ENCODE measurements around the gene LRRC36.

The LRRC36 gene

DNA sequence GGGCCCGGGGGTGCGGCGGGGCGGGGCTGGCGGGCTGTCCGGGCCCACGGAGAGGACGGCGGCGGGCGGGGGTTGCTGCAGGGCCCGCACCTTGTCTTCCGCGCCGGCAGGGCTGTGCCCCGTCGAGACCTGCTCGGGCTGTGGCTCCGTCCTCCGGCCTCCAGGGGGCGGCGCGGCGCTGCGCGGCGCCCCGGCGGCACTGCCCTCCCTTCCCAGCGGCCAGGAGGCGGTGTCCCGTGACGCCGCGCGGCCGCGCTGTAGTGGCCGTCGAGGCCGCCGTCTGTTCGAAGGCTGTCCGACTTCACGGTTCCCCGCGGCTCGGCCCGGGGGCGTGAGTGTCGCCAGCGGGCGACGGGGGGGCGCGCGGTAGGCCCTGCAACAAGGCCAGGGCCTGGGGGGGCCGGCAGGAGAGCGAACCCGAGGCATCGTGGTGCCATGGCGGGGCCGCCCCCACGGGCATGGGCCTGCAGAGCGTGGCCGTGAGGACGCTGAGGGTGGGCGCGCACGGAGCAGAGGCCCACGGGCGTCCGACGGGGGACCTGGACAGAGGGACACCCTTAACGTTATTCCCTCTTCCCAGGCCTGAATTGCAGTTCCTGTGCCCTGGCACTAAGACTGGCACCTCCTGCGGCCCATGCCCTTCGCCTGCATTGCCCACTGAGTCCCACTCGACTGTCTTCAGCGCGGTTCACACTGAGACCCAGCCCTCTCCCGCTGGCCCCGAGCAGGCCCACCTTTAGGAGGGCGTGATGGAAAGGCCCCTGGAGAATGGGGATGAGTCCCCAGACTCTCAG, 47.1 kb upstream of the LRRC36 start, which contains the start of gene PLEKHG4:
PLEKHG4 (plus strand) TSS at position 237 of the 794 bp plus-strand sequence; CDS start at position 750, 513 bp downstream.
- Histone ChIP-seq H3K4me3 (replicated peaks; ENCODE audit: insufficient read depth, low read length) (peak within 1 kb of the TSS; percentile 46), H3K27me3 (ENCODE audit: insufficient read depth, poor library complexity, severe bottlenecking) (no peaks in the 10 kb centered on the region), H3K27ac (replicated peaks) (peak within 1 kb of the TSS; percentile 72)
- DNase-seq (ENCODE audit: low read depth in 1 of 2, low spot score in 1 of 2) = peak; percentile 67 to 76
- TF ChIP-seq POLR2AphosphoS5 (IDR thresholded peaks at IDR 0.05; ENCODE audit: low read depth) = peak; percentile 52; the same call in 1 of the 2 replicates
- TF ChIP-seq, protein P1, sequence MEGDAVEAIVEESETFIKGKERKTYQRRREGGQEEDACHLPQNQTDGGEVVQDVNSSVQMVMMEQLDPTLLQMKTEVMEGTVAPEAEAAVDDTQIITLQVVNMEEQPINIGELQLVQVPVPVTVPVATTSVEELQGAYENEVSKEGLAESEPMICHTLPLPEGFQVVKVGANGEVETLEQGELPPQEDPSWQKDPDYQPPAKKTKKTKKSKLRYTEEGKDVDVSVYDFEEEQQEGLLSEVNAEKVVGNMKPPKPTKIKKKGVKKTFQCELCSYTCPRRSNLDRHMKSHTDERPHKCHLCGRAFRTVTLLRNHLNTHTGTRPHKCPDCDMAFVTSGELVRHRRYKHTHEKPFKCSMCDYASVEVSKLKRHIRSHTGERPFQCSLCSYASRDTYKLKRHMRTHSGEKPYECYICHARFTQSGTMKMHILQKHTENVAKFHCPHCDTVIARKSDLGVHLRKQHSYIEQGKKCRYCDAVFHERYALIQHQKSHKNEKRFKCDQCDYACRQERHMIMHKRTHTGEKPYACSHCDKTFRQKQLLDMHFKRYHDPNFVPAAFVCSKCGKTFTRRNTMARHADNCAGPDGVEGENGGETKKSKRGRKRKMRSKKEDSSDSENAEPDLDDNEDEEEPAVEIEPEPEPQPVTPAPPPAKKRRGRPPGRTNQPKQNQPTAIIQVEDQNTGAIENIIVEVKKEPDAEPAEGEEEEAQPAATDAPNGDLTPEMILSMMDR (IDR thresholded peaks at IDR 0.05; ENCODE audit: insufficient read depth, low read length) = peak; percentile 39
- no peak for TF ChIP-seq SPI1 (IDR thresholded peaks at IDR 0.05; ENCODE audit: borderline replicate concordance, low read depth)
- TF ChIP-seq GABPA (IDR thresholded peaks at IDR 0.05; ENCODE audit: low read depth) = no peak

DNA sequence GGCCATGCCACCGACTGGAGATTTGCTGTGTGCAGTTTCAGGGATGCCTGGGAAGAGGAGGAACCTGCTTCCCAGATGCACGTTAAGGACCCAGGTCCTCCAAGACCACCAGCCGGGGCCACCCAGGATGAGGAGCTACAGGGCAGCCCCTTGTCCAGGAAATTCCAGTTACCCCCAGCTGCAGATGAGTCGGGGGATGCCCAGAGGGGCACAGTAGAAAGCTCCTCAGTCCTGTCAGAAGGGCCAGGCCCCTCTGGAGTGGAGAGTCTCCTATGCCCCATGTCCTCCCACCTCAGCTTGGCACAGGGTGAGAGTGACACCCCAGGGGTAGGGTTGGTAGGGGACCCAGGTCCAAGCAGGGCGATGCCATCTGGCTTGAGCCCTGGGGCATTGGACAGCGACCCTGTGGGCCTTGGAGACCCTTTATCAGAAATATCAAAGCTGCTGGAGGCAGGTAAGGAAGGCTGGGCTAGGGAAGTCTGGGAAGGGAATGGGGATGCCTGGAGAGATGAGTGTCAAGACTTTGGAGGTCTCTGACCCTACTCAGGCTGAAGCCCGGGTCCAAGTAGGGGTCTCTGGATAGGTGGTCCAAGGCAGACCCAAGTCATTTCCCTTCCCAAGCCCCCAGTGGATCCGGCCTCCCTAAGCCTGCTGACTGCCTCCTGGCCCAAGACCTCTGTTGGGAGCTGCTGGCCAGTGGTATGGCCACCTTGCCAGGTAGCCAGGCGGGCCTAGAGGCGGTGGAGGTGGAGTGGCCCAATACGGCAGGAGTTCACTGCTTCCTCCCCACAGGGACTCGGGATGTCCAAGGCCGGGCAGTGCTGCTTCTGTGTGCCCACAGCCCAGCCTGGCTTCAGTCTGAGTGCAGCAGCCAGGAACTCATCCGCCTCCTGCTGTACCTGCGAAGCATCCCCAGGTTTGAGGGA, 46.3 kb upstream of the LRRC36 start:
- Histone ChIP-seq H3K27me3 (ENCODE audit: insufficient read depth, poor library complexity, severe bottlenecking) (no peaks in the 10 kb centered on the region), H3K27ac (replicated peaks) (no peak overlapping the region), H3K4me3 (replicated peaks; ENCODE audit: insufficient read depth, low read length) (no peak overlapping the region)
- TF ChIP-seq, protein P1 (IDR thresholded peaks at IDR 0.05; ENCODE audit: insufficient read depth, low read length) = no peak
- TF ChIP-seq, protein P2, sequence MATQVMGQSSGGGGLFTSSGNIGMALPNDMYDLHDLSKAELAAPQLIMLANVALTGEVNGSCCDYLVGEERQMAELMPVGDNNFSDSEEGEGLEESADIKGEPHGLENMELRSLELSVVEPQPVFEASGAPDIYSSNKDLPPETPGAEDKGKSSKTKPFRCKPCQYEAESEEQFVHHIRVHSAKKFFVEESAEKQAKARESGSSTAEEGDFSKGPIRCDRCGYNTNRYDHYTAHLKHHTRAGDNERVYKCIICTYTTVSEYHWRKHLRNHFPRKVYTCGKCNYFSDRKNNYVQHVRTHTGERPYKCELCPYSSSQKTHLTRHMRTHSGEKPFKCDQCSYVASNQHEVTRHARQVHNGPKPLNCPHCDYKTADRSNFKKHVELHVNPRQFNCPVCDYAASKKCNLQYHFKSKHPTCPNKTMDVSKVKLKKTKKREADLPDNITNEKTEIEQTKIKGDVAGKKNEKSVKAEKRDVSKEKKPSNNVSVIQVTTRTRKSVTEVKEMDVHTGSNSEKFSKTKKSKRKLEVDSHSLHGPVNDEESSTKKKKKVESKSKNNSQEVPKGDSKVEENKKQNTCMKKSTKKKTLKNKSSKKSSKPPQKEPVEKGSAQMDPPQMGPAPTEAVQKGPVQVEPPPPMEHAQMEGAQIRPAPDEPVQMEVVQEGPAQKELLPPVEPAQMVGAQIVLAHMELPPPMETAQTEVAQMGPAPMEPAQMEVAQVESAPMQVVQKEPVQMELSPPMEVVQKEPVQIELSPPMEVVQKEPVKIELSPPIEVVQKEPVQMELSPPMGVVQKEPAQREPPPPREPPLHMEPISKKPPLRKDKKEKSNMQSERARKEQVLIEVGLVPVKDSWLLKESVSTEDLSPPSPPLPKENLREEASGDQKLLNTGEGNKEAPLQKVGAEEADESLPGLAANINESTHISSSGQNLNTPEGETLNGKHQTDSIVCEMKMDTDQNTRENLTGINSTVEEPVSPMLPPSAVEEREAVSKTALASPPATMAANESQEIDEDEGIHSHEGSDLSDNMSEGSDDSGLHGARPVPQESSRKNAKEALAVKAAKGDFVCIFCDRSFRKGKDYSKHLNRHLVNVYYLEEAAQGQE (IDR thresholded peaks at IDR 0.05; ENCODE audit: insufficient replicate concordance, low read depth) = no peak
- no peak for TF ChIP-seq SPI1 (IDR thresholded peaks at IDR 0.05; ENCODE audit: borderline replicate concordance, low read depth)
- no peak for TF ChIP-seq POLR2AphosphoS5 (IDR thresholded peaks at IDR 0.05; ENCODE audit: low read depth)
- TF ChIP-seq GABPA (IDR thresholded peaks at IDR 0.05; ENCODE audit: low read depth) = no peak
- DNase-seq (ENCODE audit: low read depth in 1 of 2, low spot score in 1 of 2) = no peak

DNA sequence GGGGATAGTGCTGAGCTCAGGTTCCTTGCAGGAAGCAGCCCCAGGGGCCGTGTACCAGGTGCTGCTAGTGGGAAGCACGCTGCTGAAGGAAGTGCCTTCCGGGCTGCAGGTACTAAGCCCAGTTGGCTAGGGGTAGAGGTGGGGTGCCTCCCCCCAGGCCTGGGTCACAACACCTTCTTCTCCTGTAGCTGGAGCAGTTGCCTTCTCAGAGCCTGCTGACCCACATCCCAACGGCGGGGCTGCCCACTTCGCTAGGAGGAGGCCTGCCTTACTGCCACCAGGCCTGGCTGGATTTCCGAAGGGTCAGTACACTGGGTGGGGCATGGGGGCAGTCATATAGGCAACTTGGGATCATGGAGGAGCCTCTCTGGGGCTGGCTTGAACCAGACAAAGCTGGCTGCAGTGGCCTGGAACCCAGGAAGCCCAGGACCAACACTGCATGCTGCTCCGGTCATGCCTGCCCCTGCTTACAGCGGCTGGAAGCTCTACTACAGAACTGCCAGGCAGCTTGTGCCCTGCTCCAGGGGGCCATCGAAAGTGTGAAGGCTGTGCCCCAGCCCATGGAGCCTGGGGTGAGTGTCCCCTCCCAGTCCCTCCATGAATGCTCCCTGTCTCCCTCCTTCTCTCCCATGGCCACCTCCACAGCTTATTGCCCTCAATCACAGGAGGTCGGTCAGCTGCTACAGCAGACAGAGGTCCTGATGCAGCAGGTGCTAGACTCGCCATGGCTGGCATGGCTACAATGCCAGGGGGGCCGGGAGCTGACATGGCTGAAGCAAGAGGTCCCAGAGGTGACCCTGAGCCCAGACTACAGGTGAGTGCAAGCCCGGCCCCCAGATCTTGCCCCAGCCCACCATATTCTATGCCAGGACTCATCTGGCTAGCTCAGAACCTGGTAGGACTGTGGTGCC, 44.8 kb upstream of the LRRC36 start:
- DNase-seq (ENCODE audit: low read depth in 1 of 2, low spot score in 1 of 2) = no peak
- TF ChIP-seq POLR2AphosphoS5 (IDR thresholded peaks at IDR 0.05; ENCODE audit: low read depth) (no peak), SPI1 (IDR thresholded peaks at IDR 0.05; ENCODE audit: borderline replicate concordance, low read depth) (no peak), GABPA (IDR thresholded peaks at IDR 0.05; ENCODE audit: low read depth) (no peak)
- TF ChIP-seq, protein P2 (IDR thresholded peaks at IDR 0.05; ENCODE audit: insufficient replicate concordance, low read depth) = no peak
- TF ChIP-seq, protein P1 (IDR thresholded peaks at IDR 0.05; ENCODE audit: insufficient read depth, low read length) = no peak
- Histone ChIP-seq H3K27ac (replicated peaks) (no peak overlapping the region), H3K4me3 (replicated peaks; ENCODE audit: insufficient read depth, low read length) (no peak overlapping the region), H3K27me3 (ENCODE audit: insufficient read depth, poor library complexity, severe bottlenecking) (no peaks in the 10 kb centered on the region)
